Amniotic epithelial cell (primary cell): Measurements from ENCODE around the gene CEACAM8.
"Not testable (repeated sequence)": the region's sequence is repeated elsewhere in the genome, so short reads cannot be mapped to it uniquely, and the experiment has no call there.

Experiments
- DNase-seq: peaks from one replicate; pipeline ENCODE4 v3.0.0-alpha.2; 2010; ENCODE audit warnings: low read depth

CEACAM8 gene

DNA sequence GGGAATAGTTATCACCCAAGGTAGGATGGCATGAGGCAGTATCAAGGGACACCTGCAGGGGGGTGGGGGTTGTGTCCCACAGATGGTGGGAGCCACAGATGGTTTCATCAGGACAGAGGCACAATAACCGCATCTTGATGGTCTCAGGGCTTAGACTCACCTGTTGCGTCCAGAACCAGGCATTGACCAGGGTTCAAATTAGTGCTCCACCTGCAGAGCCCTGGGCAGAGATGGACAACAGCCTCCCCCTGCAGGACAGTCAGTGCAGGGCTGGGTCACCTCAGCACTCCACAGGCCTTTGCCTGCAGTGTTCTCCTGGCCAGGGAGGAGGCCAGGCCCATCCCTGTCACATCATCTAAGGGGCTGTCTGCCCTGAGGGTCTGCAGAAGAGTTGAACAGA lies 51.9 kb downstream of the CEACAM8 start:
- DNase-seq: no peak

DNA sequence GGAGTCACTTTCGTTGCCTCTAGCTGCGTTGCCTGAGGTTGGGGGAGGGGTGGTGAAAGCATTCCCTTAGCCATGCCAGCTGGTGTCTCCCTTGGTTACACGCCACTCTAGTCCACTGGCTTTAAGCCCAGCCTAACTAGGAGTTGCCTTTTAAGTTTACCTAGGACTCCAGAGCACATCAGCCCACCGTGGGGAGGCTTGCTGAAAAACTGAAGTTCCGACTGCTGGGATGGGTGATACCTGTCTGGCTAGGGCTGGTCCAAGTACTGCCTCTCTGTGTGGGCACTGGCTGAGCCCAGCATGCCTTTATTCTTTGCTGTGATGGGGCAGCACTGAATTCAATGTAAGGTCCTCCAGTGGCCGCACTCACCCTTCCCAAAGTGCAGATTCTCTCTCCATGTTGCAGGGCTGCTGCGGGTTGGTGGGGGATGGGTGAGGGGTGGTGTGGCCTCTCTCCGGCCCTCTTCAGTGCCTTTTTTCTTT lies 54.6 kb downstream of the CEACAM8 start:
- DNase-seq: no peak

DNA sequence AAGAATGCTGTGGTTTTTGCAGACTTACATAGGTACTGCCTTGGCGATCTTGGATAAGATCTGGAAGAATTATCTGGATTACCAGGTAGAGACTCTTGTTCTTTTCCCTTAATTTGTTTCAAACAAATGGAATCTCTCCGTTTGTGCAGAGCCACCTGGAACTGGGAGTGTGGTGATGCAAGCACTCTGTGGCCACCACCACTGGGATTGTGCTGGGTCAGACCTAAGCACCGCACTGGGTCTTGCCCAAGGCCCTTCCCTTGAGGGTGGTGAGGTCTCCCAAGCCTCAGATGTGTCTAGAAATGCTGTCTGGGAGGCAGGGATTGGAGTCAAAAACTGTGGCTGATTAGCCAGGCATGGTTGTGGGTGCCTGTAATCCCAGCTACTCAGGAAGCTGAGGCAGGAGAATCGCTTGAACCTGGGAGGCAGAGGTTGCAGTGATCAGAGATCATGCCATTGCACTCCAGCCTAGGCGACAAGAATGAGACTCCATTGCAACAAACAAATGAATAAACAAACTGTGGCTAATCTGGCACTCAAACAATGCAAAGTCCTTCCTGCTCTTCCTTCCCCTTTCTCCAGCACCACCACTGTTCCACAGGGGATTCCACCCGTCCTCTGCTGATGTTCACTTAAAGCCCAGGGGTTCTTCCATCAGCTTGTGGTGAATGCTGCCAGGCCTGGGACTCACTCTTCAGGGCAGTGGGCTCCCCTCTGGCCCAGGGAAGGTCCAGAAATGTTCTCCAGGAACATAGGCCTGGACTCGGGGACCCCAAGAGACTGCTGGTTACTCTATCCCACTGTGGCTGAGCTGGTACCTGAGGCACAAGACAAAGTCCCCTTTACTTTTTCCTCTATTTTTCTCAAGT lies 55.6 kb downstream of the CEACAM8 start:
- DNase-seq: no peak

DNA sequence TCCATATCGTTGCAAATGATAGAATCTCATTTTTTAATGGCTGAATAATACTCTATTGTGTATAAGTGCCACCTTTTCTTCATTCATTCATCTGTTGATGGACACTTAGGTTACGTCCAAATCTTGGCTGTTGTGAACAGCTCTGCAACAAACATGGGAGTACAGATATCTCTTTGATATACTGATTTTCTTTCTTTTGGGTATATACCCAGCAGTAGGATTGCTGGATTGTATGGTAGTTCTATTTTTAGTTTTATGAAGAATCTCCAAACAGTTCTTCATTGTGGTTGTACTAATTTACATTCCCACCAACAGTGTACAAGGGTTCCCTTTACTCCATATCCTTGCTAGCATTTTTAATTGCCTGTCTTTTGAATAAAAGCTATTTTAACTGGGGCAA lies 59.4 kb downstream of the CEACAM8 start:
- not testable (repeated sequence) for DNase-seq

DNA sequence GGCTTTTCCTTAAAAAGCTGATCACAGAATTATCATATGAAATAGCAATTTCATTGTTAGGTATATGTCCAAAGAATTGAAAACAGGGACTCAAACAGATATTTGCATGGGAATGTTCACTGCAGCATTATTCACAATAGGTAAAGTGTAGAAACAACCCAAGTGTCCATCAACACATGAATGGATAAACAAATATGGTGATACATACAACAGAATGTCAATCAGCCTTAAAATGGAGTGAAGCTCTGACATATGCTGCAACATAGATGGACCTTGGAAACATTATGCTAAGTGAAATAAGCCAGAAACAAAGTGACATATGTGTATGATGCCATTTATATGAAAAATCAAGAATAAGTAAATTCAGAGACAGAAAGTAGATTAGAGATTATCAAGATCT lies 60.3 kb downstream of the CEACAM8 start:
- DNase-seq: no peak

DNA sequence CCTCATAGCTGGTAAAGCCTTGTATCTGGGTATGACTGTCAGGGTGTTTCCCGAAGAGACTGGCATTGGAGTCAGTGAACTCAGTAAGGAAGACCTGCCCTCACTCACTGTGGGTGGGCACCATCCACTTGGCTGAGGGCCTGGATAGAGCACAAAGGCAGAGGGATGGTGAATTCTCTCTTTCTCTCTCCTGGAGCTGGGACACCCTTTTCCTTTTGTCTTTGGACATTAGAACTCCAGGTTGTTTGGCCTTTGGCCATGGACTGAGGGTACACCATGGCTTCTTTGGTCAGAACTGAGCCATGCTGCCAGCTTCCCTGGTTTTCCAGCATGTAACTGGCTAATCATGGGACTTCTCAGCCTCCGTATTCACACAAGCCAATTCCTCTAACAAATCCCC lies 61.8 kb downstream of the CEACAM8 start:
- DNase-seq: no peak

DNA sequence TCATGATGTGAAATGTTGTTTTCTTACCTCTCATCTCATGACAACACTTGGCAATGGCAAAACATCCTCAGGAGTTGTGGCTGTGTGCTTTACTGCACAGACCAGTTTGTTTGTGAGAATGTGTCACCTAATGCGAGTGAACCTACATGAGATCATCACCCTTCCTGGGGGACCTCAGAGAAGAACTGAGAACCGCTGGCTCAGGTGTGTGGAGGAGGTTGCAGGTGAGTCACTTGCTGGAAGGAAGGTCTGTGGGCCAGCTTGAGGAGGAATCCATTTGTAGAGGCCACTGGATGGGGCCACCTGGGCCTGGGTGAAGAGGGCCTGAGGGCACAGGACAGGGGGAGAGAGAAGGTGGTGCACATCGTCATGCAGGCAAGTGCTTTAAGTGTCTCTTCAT lies 63.4 kb downstream of the CEACAM8 start:
- no peak for DNase-seq
